Measurements from ENCODE around the gene NATD1. TPM values are rescaled to one million over a fixed set of nuclear protein-coding genes. Genes with fewer than 3 reads are reported as not detected.

Gene NATD1
- total and polyA plus RNA-seq, 2 of the 8 experiments (the other 6 are each of a cell fraction or from before 2014, with no cell fraction given), result 5.4 to 8.4 TPM

- no peak overlapping the region for H4K8ac ChIP-seq (ENCODE audit: extremely low read depth, insufficient read depth, low read length)
- H3K56ac ChIP-seq (replicated peaks; ENCODE audit: insufficient read length, low read depth, low read length), result no peak overlapping the region
- no peak overlapping the region for H3K4ac ChIP-seq (replicated peaks; ENCODE audit: insufficient read length, low read depth, low read length)
- H3K36me3 ChIP-seq (ENCODE audit: control insufficient read depth in 2 of 4, insufficient read depth in 4 of 4, low read length in 3 of 4), result no peaks in the 10 kb centered on the region
- no peak overlapping the region for H2BK5ac ChIP-seq (ENCODE audit: low read depth, low read length)
- no peaks in the 10 kb centered on the region for H4K20me1 ChIP-seq (replicated peaks in 1 of 2; ENCODE audit: control insufficient read depth in 1 of 2, insufficient read depth in 2 of 2, low read length in 2 of 2)
- no peak overlapping the region for H2AK5ac ChIP-seq (ENCODE audit: low read depth, low read length)
- H3K9me3 ChIP-seq (ENCODE audit: insufficient read depth in 2 of 2, low read depth in 1 of 2, low read length in 1 of 2), result no peaks in the 10 kb centered on the region
- H3K79me2 ChIP-seq (ENCODE audit: control insufficient read depth in 1 of 2, insufficient read depth in 2 of 2, low read length in 2 of 2), result no peaks in the 10 kb centered on the region
- H3K79me1 ChIP-seq (ENCODE audit: low read depth, low read length), result no peaks in the 10 kb centered on the region
- H2AFZ ChIP-seq (ENCODE audit: low read length), result no peak overlapping the region
- H3K4me2 ChIP-seq (ENCODE audit: insufficient read depth in 1 of 2, low read depth in 2 of 2, low read length in 2 of 2), result no peak overlapping the region
- TF ChIP-seq FOSL1 (IDR thresholded peaks at IDR 0.05; ENCODE audit: insufficient read depth, low read depth, low read length) (no peak), RXRA (IDR thresholded peaks at IDR 0.05; ENCODE audit: insufficient read depth, low read depth, low read length) (no peak), SUZ12 (IDR thresholded peaks at IDR 0.05; ENCODE audit: low read length) (no peak), EGR1 (IDR thresholded peaks at IDR 0.05; ENCODE audit: borderline replicate concordance, low read depth, low read length) (no peak), SRF (IDR thresholded peaks at IDR 0.05; ENCODE audit: low read depth, low read length) (no peak), HDAC6 (IDR thresholded peaks at IDR 0.05; ENCODE audit: low read depth, low read length) (no peak), POLR2A (IDR thresholded peaks at IDR 0.05; ENCODE audit: control extremely low read depth in 1 of 2, low read depth in 2 of 2, low read length in 2 of 2) (no peak), KDM1A (IDR thresholded peaks at IDR 0.05; ENCODE audit: borderline replicate concordance, low read length) (no peak), TBP (IDR thresholded peaks at IDR 0.05; ENCODE audit: low read depth, low read length) (no peak), TAF7 (optimal IDR thresholded peaks at IDR 0.05; ENCODE audit: borderline replicate concordance, low read depth, low read length) (no peak), SAP30 (IDR thresholded peaks at IDR 0.05; ENCODE audit: insufficient read depth, insufficient replicate concordance, low read length) (no peak), CTBP2 (IDR thresholded peaks at IDR 0.05; ENCODE audit: borderline replicate concordance, insufficient read depth, insufficient read length, low read length) (no peak)
- no peak overlapping the region; the same call in 1 of the 2 replicates for H3K18ac ChIP-seq (ENCODE audit: extremely low read depth, low read length)
- ChIA-PET CTCF (ENCODE audit: partially characterized antibody) (interaction anchor here (0.7 to 2.9 kb wide), 4 partner anchors 14 to 134 kb away, joined by 3 to 9 read pairs (median 4); no protein-coding TSS in a partner anchor), POLR2A (ENCODE audit: partially characterized antibody) (interaction anchor here (0.8 to 0.9 kb wide), 2 partner anchors 8 to 14 kb away, joined by 3 read pairs; no protein-coding TSS in a partner anchor)
- H3K27ac ChIP-seq (ENCODE audit: low read depth, low read length), result no peak overlapping the region
- no peak overlapping the region for H2BK12ac ChIP-seq (ENCODE audit: low read depth, low read length)
- no peak overlapping the region for H2BK120ac ChIP-seq (replicated peaks; ENCODE audit: low read depth, low read length)
- no peak overlapping the region for H4K5ac ChIP-seq (ENCODE audit: insufficient read length, low read depth, low read length)
- H2BK20ac ChIP-seq (ENCODE audit: low read length), result no peak overlapping the region
- H4K91ac ChIP-seq (replicated peaks; ENCODE audit: insufficient read length, low read length), result no peak overlapping the region
- no peaks in the 10 kb centered on the region for H3K27me3 ChIP-seq (replicated peaks in 1 of 4; ENCODE audit: control insufficient read depth in 3 of 4, extremely low read depth in 1 of 4, insufficient read depth in 3 of 4, low read length in 3 of 4)
- no peaks in the 10 kb centered on the region for H3K23me2 ChIP-seq (ENCODE audit: low read depth, low read length)
- FAIRE-seq (no peak), DNase-seq (ENCODE audit: low read depth in 1 of 2, low spot score in 2 of 2) (no peak)
- WGBS, 2 experiments (ENCODE audit: extremely low coverage in 1 of 2, insufficient coverage in 1 of 2, insufficient read length in 1 of 2, insufficient replicate concordance in 2 of 2, low coverage in 1 of 2, low lambda C conversion rate in 2 of 2, missing lambda C conversion rate in 1 of 2), result 88% methylated on average over 11 of the region's 12 CpGs; no CpG with 5 or more reads in 1 of the 2 experiments
- H3K23ac ChIP-seq (ENCODE audit: insufficient read length), result no peak overlapping the region
- H3K9ac ChIP-seq (replicated peaks in 1 of 4; ENCODE audit: extremely low read depth in 1 of 4, low read depth in 3 of 4, low read length in 3 of 4), result no peak overlapping the region
- H3K4me1 ChIP-seq (replicated peaks in 1 of 4; ENCODE audit: control insufficient read depth in 3 of 4, insufficient read depth in 4 of 4, low read length in 3 of 4), result no peaks in the 10 kb centered on the region
- no peak overlapping the region for H3K14ac ChIP-seq (ENCODE audit: insufficient read length)
- no peak overlapping the region for H2BK15ac ChIP-seq (ENCODE audit: low read length)
- no peak overlapping the region for H3K4me3 ChIP-seq (ENCODE audit: extremely low read depth in 1 of 4, insufficient read depth in 2 of 4, low read depth in 3 of 4, low read length in 4 of 4)
Observed at GRCh38 chr17:21262259-21262993, 9.2 kb upstream of the NATD1 start.
